GM21786 (cell line): ENCODE results near the gene P2RY6.
A peak's percentile ranks its signal among the peaks of the same experiment; 100 is the strongest.

ENCODE experiments used
- ATAC-seq: cut with Tn5 transposase; IDR thresholded peaks from one replicate; pipeline ENCODE4 v1.9.1; 2021; ENCODE audit not compliant: unreplicated experiment

Gene P2RY6

DNA sequence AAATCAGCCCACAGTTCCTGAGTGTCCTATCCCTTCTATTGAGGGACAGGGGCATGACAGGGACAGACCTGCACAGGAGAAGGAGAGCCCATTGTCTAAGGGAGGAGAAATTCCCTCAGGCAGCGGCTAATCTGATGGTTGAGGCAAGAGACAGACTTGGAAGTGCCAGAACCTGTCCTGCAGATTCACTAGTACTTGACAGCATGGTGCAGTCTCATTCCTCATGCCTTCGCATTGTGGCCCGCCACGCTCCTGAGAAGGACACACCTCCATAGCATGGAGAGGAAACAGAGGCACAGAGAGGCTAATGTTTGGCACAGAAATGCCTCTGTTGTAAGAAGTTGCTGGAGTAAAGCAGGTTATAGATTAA lies 3.2 kb downstream of the P2RY6 start:
- ATAC-seq = no peak

- no peak for ATAC-seq
These were observed 5.3 kb downstream of the P2RY6 start for GRCh38 chr11:73277467-73277866.

- no peak for ATAC-seq
These were observed 8.5 kb downstream of the P2RY6 start for GRCh38 chr11:73280626-73281025.

DNA sequence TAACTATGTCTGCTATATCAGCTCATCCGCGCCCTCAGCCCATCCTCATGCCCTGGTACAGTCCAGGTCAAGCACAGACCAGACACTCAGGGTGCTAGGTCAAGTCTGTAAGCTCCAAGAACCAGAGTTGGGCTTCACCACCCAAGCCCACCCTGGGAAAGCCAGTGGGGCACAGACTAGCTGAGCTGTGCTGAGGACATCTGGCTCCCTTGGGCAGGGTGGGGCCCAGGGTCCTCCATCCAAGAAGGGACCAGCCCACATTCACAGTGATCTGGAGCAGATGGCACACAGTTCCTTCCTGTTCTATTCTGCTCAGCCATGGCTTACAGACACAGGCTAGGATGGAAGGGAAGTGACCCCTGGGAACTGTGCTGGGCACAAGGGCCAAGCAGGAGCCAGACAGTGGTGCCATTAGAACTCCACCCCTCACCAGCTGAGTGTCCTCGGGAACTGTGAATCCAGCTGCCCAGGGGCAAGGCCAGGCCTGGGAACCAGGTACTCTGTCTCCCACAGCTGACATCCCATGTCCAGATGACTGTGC lies 9.1 kb downstream of the P2RY6 start:
- no peak for ATAC-seq

DNA sequence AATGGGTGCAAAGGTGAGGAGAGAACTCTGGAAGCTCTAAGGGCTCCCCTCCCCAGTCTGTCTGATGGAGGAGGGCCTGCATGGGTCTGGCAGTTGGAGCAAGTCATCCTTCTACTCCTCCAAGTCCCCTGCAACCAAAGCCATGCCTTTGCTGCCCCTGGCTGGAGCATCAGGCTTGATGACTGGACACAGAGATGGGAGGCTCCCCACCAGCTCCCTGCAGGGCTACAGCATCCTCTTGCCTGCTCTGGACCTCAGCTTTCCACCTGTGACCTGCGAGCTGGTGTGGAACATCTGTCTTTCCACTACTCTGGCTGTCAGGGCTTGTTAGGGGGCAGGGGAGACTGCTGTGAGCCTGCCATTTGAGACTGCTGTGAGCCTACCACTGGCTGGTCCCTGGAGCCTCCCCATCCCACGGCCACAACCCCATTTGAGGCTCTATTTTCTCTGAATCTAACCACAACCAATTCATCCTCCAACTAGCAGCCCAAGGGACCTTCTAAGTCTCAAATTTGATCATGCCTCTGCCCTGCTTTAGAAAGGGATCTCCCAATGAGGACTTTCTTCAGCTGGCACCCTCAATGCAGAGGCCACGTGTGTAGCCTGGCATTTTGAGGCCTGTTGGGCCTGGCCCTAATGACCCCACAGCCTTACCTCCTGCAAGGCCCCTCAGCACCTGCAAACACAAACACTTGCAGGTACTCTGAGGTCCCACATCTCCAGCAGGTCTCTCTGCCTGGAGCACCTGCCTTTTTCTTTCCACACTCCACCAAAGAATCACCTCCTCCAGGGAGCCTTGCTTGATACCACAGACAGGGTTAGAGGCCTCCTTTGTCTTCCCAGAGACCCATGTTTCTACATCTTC lies 9.9 kb downstream of the P2RY6 start:
- no peak for ATAC-seq

DNA sequence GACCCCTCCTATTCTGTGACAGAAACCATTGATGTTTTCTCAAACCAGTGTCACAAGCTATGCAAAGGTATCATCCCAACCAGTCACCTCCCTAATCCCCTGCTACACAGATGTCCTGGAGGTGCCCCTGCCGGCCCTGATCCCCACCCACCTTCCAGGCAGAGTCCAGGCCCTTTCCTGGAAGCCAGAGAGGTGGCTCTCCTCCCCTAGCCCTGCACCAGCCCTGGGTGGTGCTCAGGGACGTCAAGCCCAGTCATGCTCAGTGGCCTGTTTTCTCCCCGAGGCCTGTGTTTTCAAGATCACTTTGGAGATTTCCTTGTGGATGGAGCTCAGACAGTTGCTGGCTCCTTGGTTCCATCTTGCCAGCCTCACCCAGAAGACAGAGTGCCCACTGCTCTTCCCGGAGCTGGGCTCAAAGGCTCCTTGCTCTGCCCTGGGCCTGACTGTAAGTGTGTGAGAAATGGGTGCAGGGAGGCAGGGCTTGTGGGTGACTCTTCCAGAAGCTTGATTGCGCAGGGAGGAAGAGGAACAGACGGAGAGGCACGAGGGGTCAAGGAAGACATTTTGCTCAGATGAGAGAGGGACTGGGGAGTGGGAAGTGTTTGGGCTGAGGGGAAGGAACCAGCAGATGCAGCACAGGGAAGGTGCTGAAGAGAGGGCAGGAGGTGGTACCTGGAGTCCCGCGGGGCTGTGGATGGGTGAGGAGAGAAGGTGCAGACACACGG lies 11.3 kb downstream of the P2RY6 start:
- no peak for ATAC-seq

DNA sequence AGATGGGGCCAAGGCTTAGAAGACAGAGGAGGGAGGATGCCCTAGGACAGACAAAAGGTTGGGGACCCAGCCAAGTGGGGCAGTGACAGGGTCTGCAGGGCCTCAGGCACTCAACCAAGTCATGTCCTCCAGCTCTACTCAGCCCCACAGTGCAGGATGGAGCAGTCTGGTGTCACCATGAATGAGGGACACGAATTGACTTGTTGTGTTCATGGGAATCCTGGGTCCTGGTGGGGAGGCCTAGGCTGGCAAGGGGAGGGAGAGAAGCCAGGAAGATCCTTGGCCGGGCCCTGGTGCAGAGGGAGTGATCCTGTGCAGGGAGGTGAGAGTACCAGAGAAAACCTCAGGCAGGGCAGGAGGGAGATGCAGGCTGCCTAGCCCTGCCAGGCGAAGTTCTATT lies 12.0 kb downstream of the P2RY6 start:
- no peak for ATAC-seq

GRCh38 chr11:73285721-73286120 lies 13.6 kb downstream of the P2RY6 start:
- ATAC-seq = no peak

DNA sequence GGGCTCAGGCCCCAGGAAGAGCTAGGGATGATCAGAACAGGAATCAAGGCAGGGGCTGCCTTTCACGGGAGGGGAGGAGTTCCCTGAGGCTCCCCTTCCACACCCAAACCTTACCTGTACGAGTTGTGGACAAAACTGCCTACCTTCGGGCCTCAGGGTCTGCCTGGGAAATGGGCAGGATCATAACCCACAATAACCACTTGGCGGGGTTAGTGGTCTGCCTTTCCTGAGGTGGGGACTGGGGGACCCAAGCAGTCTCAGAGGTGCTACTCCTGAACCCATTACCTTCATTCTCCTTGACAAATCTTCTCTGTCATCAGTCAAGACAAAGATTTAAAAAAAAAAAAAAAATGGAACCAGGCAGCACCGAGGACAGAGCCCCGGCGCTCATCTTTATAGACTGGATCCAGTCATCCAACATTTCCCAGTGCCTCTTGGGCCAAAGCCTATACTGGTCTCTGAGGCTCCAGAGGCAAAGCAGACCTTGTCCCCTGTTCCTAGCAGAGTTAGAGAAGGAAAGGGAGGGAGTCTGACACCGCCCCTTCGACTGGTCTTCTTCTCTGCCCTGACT lies 14.2 kb downstream of the P2RY6 start:
- ATAC-seq = no peak

GRCh38 chr11:73287400-73288101 lies 15.4 kb downstream of the P2RY6 start:
- no peak for ATAC-seq

- no peak for ATAC-seq
These were observed 16.2 kb downstream of the P2RY6 start for GRCh38 chr11:73288192-73288872.

- ATAC-seq = peak; percentile 85
These were observed 17.0 kb downstream of the P2RY6 start for GRCh38 chr11:73288873-73289707.

DNA sequence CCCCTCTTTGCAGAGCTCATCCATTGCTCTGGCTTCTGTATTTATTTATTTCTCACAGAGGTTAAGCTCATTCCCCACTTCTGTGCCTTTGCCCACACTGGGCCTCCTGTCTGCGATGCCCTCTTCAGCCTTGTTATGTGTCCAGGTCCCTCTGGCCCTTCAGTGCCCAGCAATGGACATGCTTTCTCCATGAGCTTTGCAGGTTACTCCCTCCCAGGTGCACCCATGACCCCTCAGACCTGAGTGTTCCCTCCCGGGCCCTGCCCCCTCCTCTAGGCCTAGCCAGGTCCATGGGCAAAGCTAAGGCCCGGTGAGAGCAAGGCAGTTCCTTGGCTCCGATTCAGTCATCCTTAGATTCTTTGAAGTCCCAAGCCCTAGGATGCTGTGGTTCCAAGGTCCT lies 18.4 kb downstream of the P2RY6 start:
- no peak for ATAC-seq

GRCh38 chr11:73291196-73291595 lies 19.1 kb downstream of the P2RY6 start:
- ATAC-seq = no peak

GRCh38 chr11:73291781-73292524 lies 19.8 kb downstream of the P2RY6 start:
- no peak for ATAC-seq

DNA sequence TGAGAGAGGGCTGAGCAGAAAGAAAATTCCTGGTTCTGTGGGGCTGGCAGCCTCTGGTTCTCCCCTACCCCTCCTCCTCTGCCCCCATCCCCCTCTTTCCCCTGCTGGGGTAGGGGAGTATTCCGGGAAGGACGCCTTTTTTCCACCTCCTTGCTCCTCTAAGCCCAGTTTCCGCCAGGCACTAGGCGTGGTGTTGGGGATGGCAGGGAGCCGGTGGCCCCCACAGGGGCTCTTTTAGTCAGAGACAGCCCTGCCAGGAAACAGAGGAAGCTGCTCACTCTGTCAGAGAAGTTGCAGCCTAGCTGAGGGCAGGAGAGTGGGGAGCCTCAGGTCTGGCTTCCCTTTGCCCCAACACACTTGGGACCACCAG lies 20.4 kb downstream of the P2RY6 start:
- no peak for ATAC-seq

DNA sequence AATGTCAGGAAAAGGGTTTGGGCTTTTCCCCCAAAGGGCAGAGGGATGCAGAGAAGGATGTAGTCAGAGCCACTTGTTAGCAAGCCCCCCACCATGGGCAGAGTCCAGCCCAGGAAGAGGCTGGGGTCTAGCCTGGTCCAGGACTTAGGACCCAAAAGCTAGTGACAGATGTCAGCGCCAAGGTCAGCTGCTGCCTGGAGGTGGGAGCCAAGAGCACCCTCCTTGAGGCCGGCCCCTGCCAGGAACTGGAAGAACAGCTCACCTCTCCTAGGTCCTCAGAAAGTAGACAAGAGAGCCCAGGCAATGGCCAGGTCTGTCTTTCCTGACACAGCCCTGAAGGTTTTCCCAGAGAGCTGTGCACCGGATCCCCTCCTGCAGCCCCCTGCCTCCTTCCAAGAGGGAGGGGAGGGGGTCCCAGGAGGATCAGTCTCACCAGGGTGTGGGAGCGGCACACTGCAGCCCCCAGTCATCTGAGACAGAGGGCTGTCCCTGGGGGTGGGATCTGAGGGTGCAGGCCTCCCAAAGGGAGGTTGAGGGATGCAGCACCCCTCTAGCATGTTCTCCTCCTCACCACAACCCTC lies 21.3 kb downstream of the P2RY6 start:
- no peak for ATAC-seq

- no peak for ATAC-seq
These were observed 22.5 kb downstream of the P2RY6 start for GRCh38 chr11:73294604-73295003.
